ENCODE data around the gene ANKRD65. TPM values are rescaled to one million over a fixed set of nuclear protein-coding genes. Genes with fewer than 3 reads are reported as not detected.
"Not testable (repeated sequence)": the region's sequence is repeated elsewhere in the genome, so short reads cannot be mapped to it uniquely, and the experiment has no call there.

ANKRD65 gene
- total RNA-seq, 1 donor from 2014 or later: 2.1 TPM

DNA sequence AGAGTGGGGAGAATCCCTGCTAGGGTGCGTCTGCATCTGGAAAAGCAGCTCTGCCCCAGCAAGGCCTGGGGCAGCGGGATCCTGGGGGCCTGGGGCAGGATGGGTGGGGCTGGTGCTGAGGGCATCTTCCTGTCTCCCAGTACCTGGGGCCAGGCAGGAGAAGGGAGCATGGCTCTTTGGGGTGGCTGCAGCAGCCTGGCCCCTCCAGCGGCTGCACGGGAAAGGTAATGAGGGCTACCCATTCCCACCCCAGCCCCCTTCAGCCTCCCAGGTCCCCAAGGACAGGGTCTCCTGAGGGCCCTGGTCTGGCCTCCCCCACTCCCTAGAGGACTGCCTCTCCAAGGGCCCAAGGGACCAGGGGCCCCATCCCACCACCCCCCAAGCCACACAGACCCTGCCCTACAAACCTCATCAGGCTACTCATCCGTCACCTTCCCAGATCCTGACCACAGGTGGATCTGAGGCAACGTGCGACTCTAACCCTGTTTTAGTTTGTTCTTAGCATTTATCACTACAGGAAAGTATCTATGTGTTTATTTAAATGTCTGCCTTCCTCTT lies 910 bp upstream of the ANKRD65 start:
- DNase-seq (no peak), ATAC-seq (no peak)
- intact Hi-C loops (cut with micrococcal nuclease): no loop called here

GRCh38 chr1:1420654-1421141 lies 378 bp downstream of the ANKRD65 start:
- peak; percentile 21 for DNase-seq
- intact Hi-C loops (cut with micrococcal nuclease): no loop called here
- ATAC-seq: no peak

- ATAC-seq (peak; percentile 77), DNase-seq (peak; percentile 65)
- intact Hi-C loops (cut with micrococcal nuclease): no loop called here
Observed at GRCh38 chr1:1419813-1420653, 1.0 kb downstream of the ANKRD65 start.

DNA sequence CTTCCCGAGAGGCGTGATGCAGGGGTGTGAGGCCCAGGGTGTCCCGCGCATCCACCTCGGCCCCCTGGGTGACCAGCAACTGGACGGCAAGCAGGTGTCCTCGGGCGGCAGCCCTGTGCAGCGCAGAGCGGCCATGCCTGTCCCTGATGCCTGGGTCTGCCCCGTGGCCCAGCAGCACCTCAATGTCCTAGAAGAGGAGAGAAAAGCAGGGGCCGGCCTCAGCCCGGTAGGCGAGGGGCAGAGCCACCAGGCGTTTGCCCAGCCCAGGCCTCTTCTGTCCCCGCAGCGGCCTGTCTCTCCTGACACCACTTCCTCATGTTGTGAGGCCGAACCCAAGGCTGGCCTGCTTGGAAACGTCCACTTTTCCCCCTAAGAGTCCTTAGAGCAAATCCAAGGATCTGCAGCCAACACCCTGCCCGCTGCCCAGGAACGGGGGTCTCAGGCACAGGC lies 1.7 kb downstream of the ANKRD65 start:
- ATAC-seq (peak; percentile 15), DNase-seq (peak; percentile 26)
- intact Hi-C loops (cut with micrococcal nuclease): no loop called here

GRCh38 chr1:1418464-1419362 lies 2.4 kb downstream of the ANKRD65 start:
- intact Hi-C loops (cut with micrococcal nuclease): no loop called here
- no peak for ATAC-seq
- DNase-seq: peak; percentile 2

DNA sequence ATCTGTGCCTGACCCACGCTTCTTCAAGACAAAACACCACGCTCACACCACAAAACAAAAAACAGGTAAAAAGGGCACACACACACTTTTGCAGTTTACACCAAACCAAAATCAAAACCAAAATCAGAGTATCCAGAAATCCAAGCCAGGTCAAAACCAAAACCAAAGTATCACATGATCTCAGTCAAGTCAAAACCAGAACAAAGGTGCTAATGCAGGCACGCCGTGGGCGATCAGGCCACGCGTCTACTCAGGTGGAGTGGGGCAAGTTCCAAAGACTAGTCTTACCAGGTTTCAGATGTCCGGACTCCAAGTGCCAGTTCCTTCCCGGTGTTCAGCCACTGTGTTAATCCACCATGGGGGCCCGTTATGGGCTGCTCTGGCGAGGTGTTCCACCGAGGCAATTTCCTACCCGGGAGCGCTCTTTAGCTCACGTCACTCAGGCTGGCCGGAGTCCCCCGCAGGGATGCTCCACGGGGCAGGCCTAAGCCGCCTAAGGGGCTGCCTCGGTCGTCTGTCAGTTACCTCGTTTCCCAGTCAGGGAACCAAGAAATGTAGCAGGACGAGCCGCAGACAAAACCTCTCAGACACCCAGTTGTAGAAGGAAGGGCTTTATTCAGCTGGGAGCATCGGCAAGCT lies 3.1 kb downstream of the ANKRD65 start:
- intact Hi-C loops (cut with micrococcal nuclease); ATAC-seq: not testable (repeated sequence)
- DNase-seq: peak; percentile 15

- intact Hi-C loops (cut with micrococcal nuclease); ATAC-seq; DNase-seq: not testable (repeated sequence)
Observed at GRCh38 chr1:1417396-1417795, 3.7 kb downstream of the ANKRD65 start.

DNA sequence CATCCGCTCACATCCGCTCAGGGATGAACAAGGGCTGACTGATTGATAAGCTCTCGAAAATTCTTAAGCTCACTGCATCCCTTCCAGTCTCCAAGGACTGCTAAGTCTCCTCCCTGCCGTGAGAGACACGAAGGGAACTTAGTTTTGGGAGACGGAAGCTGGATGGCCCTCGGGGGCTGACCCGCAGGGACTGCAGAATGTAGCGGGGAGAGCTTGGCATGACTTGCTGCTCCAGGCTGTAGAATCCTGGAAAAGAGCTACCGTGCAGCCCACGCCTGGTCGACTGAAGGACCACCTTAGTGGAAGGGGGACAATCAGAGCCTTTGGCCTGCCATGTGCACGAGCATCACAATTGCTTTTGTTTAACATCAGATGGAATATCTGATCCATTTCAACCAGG lies 5.3 kb downstream of the ANKRD65 start:
- ATAC-seq (no peak), DNase-seq (peak; percentile 5)
- intact Hi-C loops (cut with micrococcal nuclease): no loop called here

GRCh38 chr1:1412311-1412902 lies 8.7 kb downstream of the ANKRD65 start:
- ATAC-seq; DNase-seq; intact Hi-C loops (cut with micrococcal nuclease): not testable (repeated sequence)

DNA sequence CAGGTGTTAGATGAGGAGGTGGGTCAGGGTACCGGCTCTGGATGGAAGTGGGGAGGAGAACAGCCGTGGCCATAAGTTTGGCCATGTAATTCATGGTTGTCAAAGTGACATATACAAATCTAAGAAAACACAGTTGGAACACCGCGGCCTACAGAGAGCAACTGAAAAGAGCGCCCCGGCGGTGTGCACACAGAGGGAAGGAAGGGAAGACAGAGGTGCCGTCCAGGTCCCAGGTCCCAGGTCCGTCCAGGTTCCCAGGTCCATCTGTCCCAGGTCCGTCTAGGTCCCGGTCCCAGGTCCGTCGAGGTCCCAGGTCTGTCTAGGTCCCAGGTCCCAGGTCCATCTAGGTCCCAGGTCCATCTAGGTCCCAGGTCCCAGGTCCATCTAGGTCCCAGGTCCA lies 9.4 kb downstream of the ANKRD65 start:
- ATAC-seq (no peak), DNase-seq (peak; percentile 19)
- intact Hi-C loops (cut with micrococcal nuclease): no loop called here

DNA sequence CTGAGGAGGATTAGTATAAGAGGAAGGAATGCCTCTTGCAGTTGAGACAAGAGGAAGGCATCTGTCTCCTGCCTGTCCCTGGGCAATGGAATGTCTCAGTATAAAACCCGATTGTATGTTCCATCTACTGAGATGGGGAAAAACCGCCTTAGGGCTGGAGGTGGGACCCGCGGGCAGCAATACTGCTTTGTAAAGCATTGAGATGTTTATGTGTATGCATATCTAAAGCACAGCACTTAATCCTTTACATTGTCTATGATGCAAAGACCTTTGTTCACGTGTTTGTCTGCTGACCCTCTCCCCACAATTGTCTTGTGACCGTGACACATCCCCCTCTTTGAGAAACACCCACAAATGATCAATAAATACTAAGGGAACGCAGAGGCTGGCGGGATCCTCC lies 10.8 kb downstream of the ANKRD65 start:
- ATAC-seq; intact Hi-C loops (cut with micrococcal nuclease): not testable (repeated sequence)
- peak; percentile 2 for DNase-seq

- ATAC-seq: no peak
- peak; percentile 24 for DNase-seq
- intact Hi-C loops (cut with micrococcal nuclease): no loop called here
Observed at GRCh38 chr1:1407636-1408318, 13.3 kb downstream of the ANKRD65 start.

DNA sequence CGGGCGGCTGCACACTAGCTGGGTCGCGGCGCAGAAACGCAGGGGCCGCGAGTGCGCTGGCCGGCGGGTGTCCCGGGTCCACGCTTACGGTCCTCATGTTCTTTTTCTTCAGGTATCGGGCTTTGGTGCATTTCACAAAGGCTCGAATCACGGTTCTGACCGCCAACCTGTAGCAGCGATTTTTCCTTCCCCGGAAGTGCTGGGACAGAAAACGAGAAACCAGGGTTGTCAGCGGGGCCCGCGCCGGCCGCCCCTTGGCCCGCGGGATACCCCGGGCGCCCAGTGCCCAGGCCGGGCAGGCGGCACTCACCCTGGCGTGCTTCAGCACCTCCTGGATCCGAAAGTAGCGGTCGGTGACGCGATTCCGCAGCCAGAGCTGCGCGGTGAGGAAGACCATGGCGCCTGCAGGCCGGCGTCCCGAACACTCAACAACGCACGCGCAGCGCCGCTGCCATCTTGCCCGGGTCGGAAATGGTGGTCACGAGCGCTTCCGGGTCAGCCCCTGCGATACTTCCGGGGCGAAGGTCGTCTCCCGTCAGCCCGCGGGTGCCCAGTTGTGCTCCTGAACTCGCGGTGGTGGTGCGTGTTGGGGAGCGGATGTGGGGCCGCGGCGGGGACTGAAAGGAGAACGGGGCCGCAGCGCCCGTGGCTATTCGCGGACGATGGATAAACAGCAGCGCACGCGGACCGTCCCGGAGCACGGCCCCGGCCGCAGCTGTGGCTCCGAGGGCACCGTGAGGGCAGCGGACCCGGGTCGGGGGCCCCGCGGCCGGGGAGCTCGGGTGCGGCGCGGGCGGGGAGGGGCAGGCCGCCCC lies 14.0 kb downstream of the ANKRD65 start, which contains the start of gene MRPL20:
Gene MRPL20, minus strand, starts transcription at position 473 of the 815 bp plus-strand sequence. Its CDS starts 76 bp downstream, at position 397.
- DNase-seq: peak; percentile 97
- intact Hi-C loops (cut with micrococcal nuclease): no loop called here
- ATAC-seq: peak; percentile 97

DNA sequence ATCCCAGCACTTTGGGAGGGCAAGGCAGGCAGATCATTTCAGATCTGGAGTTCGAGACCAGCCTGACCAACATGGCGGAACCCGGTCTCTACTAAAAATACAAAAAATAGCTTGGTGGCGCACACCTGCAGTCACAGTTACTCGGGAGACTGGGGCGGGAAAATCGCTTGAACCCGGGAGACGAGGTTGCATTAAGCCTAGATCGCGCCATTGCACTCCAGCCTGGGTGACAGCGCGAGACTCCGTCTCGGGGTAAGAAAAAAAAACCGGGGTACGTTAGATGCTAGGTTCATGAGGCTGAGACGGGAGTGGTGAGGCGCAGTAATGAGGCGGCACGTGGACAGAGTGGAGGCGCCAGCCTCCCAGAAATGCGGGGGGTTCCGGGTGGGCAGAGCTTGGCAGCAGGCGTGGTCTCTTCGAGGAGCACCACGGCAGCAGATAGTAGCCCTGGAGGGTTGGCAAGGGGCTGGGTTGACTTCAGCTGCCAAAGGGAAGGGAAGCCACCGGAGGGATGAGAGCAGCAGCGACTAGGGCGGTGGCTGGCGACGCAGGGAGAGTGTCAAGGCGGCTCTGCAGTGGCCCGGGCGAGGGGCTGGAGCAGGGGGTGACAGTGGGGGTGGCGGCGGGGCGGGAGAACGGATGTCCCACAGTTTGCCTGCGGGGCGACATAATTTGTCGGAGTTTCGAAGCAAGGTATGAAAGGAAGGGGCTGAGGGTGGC lies 14.8 kb downstream of the ANKRD65 start:
- ATAC-seq (peak; percentile 1), DNase-seq (peak; percentile 31)
- intact Hi-C loops (cut with micrococcal nuclease): no loop called here

- ATAC-seq (no peak), DNase-seq (no peak)
- intact Hi-C loops (cut with micrococcal nuclease): no loop called here
Observed at GRCh38 chr1:1403653-1404052, 17.4 kb downstream of the ANKRD65 start.

DNA sequence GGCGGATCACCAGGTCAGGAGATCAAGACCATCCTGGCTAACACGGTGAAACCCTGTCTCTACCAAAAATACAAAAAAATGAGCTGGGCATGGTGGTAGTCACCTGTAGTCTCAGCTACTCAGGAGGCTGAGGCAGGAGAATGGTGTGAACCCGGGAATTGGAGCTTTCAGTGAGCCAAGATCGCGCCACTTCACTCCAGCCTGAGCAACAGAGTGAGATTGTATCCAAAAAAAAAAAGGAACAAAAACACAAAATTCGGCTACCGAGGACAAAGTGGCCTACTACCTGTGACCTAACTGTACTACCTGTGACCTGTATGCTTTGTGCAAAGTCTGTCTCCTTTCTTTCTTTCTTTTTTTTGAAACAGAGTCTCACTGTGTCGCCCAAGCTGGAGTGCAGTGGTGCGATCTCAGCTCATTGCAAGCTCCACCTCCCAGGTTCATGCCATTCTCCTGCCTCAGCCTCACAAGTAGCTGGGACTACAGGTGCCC lies 18.1 kb downstream of the ANKRD65 start:
- ATAC-seq; intact Hi-C loops (cut with micrococcal nuclease); DNase-seq: not testable (repeated sequence)

Measured in left ventricle myocardium superior (tissue), 1 donor.